ENCODE results near the gene IGFBP6.
A peak's percentile ranks its signal among the peaks of the same experiment; 100 is the strongest.
"Not testable (repeated sequence)": the region's sequence is repeated elsewhere in the genome, so short reads cannot be mapped to it uniquely, and the experiment has no call there.

IGFBP6 gene

DNA sequence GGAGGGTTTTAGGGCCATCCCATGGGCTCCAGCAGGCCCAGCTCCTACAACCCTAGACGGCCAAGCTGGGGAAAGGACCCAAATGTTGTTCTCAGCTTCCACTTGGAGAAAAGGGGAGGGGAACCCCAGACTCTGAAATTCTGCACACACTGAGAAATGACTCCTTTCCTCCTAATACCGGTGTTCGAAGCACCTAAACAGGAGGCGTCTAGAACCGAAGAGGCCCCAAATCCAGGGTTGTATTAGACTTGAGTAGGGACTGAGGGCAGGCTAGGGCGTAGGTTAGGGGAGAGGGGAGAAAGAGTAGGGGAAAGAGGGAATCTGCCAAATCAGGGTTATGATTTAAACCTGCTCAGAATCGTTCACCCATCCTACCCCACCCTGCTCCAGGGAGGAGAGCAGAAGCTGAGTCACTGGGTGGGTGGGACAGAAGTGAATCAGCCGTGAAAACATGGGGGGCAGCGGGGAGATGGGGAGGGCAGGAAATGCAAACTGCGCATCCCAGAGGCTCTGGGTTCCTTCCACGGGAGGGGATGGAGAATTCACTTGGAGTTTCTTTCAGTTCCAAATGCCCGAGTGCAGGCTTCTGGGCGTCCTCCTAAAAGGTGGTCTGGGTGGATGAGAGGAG, 1.0 kb downstream of the IGFBP6 start:
- DNase-seq = no peak

DNA sequence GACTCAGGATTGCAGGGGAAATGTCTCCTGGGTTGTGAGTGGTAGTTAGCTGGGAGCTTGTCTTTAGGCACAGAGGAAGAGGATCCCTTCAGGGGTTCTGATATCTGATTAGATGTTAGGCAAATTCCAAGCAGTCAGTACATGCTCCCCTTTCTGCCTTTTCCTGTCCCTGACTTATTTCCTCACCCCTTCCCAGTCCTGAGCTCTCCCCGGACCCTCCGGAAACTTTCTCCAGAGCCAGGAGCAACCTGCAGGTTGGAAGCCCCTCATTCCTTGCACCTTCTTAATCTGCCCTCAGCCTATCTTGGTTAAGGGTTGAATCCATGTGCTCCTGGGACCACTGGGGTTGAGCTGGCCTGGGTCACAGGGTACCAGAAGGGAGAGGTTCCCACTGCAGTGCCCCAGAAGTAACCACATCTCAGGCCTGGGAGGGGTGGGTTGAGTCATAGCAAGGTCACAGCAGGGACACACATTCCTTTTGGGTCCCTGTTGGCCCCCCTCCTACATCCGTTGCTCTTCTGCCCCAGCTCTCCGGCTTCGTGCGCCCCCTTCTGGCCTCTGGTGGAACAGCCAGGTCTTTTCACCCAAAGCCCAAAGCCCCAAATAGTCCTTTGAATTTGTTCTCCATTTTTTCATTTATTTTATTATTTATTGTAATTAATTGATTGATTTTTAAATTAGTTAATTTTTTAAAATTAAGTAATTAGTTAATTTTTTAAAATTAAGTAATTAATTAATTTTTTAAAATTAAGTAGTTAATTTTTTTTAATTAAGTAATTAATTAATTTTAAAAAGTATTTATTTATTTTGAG, 1.8 kb downstream of the IGFBP6 start:
- DNase-seq = peak; percentile 67

DNA sequence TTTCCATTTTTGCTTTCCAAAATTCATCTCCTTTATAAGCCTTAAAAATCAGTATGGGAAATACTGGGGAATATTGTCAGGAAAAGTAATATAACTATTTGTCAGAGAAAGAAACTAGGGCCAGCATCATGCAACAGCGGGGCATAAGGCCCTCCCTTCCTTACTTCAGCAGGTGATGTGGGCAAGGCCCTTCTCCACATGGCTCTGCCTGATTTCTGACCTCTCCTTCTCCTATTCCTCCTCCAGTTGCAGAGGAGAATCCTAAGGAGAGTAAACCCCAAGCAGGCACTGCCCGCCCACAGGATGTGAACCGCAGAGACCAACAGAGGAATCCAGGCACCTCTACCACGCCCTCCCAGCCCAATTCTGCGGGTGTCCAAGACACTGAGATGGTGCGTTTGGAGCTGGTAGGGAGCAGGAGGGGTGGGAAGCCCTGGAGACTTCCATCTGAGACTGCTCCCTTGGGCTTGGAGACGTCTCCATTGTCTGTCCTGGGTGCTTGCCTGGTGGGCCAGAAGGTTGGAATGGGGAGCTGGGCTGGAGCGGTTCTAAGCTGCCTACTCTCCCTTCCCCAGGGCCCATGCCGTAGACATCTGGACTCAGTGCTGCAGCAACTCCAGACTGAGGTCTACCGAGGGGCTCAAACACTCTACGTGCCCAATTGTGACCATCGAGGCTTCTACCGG, 3.1 kb downstream of the IGFBP6 start:
- DNase-seq = no peak

DNA sequence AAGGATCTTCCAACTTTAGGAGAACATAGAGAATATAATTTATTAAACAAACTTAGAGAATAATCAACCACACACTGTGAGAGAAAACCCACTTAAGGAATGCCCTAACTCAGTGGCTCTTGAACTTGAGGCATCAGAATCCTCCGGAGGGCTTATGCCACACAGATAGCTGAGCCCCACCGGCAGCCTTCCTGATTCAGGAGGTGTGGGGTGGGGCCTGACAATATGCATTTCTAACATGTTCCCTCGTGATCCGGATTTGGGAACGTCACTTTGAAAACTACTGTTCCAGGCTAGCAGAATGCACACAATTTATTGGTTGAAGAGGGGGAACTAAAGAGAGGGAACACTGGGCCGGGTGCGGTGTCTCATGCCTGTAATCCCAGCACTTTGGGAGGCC, 3.8 kb downstream of the IGFBP6 start:
- no peak for DNase-seq

DNA sequence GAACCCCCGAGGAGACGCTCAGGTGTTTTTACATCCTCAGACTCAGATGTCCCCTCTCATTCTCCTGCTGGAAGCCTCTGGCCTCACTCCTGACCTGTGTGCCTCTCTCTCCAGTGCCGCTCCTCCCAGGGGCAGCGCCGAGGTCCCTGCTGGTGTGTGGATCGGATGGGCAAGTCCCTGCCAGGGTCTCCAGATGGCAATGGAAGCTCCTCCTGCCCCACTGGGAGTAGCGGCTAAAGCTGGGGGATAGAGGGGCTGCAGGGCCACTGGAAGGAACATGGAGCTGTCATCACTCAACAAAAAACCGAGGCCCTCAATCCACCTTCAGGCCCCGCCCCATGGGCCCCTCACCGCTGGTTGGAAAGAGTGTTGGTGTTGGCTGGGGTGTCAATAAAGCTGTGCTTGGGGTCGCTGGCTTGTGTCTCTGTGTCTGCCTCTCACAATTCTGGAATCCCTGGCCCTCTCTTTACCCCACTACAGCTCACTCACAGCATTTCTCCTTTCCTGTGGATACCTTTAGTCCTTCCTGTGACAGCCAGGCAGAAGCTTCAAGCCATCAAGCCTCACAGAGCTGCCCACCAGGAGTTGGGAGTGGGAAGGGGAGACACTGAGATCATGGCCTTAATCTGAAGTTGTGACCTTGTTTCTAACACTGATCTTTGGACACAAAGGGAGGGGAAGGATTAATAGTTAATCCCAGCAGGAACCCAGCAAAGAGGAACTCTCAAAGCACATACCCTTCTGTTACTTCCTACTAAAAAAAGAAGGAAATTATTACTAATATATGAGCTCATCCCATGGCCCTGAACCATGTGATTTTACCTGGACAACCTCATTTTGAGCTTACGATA, 4.7 kb downstream of the IGFBP6 start:
- no peak for DNase-seq

DNA sequence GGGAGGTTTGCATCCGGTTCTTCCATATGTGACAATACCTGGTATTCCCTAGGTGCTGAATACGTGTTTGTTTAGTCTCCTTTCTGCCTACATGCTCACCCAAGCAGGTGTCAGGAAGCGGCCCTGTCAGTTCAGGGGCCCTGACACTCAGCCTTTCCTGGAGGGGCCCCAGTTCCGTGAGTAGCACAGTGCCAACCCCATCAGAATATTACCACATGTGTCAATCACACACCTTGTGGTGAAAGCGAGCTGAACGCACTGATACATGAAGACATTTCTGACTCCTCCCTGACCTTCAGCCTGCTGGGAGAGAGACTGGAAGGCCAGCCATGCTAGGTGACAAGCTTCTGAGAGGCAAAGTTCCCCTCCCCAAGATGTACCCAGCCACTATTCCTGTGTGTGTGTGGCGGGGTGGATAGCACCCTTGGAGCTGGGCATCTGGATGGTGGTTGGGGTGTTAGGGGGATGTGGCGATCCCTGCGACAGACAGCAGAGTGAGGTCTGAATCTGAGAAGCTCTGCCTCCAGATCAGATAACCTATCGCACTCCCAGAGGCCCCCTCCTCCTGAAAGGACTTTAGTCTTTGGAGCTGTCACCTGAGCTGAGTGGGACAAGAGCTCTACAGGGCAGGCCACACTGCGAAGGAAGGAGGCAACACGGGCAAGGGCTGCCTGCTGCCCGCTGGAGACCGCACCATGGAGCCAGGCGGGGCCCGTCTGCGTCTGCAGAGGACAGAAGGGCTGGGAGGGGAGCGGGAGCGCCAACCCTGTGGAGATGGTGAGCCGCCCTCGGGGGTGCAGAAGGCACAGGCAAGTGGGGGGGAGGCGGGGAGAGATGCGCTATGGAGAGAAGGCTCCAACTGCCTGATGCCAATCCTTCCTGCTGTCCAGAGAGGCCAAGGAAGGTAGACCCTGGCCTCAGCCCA, 5.7 kb downstream of the IGFBP6 start, which contains the start of gene SOAT2:
Gene SOAT2, plus strand, starts transcription at position 604 of the 925 bp plus-strand sequence. Its CDS starts 92 bp downstream, at position 696.
- no peak for DNase-seq

DNA sequence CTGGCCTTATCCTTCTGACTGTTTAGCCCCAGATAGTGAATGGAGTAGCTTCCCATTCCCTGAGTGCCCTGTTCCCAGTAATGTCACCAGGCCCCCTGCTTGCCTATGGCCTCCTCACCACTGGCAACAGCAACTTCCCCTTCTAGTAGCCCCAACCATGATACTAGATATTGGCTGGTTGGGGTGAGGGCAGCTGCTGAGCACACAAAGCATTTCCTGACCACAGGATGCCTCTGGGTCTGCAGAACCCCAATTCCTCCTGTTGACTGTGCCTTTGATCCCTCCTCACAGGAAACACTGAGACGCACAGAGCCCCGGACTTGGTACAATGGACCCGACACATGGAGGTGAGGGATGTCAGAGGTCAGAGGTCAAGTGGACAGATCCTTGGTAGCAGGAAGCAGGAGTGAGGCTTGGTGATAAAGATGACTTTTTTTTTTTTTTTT, 6.4 kb downstream of the IGFBP6 start:
- no peak for DNase-seq

DNA sequence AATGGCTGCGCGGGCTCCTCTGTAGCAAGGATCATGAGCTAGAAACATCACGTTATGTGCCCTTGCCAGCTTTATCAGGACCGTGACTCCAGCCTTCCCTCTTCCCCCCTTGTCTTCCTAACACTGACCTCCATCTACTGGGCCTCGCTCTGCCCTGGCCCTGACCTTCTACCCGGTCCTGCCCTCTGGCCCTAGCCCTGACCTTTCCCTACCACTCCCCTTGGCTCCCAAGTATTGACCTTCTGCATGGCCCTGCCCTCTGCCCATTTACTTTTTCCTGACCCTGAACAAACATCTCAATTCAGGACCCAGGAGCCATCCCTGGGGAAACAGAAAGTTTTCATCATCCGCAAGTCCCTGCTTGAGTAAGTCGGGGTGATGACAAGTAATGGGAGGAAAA, 7.8 kb downstream of the IGFBP6 start:
- no peak for DNase-seq

DNA sequence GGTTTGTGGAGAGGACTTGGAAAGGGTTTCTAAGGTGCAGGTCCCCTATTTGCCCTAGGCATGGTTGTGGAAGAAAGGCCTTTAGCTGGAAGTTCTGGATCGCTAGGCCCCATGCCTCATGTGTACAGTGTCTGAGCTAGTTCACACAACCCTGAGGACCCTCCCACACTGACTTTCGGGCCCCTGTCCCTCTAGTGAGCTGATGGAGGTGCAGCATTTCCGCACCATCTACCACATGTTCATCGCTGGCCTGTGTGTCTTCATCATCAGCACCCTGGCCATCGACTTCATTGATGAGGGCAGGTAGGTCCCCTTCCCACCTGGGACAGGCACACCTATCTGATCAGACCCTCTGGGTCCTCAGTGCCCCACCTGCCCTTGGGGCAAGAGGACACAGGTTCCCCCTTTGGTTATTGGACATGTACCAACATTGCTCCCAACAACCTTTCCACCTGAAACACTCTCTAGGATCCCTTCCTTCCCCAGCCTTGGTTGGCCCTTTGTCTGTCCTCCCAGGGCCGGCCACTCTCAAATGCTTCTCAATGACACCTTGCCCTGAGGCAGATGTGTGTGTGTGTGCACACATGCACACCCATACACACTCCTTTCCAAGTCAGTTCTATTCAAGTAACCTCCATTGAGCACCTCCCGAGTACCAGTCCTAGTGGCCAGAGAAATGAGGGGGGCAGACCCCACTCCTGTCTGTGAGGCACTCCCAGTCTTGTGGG, 8.4 kb downstream of the IGFBP6 start:
- DNase-seq = no peak

DNA sequence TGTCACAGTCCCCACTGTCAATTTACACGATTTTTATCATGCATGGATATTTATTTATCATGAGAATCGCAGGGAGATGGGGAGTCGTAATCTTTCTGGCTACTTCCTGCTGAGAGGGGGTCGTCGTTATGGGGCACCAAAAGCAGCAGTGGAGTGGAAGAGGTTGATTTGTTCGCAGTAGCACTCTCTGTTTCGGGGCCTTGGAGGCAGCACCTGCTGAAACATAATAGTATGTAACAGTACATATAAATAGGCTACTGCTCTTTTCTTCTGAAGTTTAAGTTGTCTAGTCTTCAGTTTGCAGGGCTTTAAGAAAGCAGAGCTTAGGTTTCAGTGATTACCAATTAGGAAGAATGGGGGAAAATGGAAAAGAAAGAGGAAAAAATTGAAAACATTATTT, 9.7 kb downstream of the IGFBP6 start:
- DNase-seq = no peak

DNA sequence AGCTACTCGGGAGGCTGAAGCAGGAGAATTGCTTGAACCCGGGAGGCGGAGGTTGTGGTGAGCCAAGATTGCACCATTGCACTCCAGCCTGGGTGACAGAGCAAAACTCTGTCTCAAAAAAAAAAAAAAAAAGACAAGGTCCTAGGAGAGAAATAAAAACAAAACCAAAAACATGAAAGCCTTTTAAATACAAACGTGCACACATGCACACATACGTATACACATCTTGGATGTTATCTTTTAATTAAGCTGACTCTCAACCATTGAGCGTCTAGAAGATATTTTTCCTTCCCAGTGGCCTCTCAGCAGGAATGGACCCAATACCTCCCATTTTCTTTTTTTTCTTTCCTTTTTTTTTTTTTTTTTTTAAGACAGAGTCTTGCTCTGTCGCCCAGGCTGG, 15.0 kb downstream of the IGFBP6 start:
- not testable (repeated sequence) for DNase-seq

DNA sequence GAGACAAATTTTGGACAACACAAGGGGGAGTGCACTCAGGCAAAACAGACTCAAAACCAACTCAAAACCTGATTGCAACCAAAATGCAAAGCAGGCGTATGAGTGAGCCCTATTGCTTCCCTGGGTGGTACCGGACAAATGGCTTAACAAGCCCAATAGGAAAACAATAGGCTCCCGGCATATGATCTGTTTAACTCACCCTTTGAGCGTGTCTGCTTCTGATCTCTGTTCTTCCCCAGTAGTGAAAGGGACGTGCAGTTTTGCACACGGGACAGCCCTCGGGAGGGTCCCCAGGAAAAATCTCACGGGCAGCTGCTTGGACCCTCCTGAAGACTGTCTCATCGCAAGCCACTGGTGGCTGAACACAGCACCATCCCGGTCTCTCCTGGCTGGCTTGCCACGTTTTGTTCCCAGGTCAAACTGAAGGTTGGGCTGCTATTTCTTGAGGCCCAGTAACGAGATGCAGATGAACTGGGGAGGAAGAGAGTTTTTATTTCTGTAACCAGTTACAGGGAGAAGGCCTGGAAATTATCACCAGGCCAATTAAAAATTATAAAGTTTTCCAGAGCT, 15.8 kb downstream of the IGFBP6 start:
- DNase-seq = no peak

DNA sequence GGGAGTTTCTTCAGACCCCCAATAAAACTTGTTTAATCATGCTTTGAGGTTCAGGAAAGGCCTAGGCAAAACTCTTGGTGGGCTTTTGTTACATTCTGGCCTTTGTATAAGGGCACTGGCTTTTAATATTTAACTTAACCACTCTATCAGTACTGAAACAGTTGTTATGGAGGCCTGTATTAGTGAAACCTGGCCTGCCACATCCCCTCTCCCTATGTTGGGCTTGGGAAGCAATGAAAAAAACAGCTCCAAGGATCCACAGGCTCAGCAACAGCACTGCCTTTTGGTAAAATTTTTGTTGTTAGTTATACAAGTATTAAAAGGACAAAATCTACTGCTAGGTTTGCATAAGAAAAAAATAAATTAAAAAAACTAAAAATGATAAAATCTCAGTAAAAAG, 16.5 kb downstream of the IGFBP6 start:
- no peak for DNase-seq

DNA sequence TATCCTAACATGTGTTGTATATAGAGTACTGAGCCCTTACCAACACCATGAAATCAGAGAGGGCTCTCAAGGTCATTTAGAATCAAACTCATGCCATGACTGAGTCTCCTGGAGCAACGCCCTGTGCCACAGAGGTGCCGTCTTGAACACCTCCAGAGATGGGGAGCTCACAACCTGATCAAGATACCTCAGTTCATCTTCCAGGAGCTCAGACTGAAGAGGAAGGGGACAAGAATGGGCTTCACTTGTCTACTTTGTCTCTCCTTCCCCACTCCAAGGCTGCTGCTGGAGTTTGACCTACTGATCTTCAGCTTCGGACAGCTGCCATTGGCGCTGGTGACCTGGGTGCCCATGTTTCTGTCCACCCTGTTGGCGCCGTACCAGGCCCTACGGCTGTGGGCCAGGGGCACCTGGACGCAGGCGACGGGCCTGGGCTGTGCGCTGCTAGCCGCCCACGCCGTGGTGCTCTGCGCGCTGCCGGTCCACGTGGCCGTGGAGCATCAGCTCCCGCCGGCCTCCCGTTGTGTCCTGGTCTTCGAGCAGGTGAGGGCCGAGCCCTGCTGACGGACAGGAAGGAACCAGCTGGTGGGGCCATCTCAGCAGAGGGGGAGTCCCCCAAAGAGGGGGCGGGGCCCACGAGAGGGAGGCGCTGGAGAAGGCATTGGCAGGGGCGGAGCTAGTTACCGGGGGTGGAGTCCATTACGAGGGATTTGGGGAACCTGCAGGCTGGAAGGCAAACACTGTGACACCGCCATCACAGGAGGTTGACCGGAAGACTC, 17.8 kb downstream of the IGFBP6 start:
- DNase-seq = no peak

DNA sequence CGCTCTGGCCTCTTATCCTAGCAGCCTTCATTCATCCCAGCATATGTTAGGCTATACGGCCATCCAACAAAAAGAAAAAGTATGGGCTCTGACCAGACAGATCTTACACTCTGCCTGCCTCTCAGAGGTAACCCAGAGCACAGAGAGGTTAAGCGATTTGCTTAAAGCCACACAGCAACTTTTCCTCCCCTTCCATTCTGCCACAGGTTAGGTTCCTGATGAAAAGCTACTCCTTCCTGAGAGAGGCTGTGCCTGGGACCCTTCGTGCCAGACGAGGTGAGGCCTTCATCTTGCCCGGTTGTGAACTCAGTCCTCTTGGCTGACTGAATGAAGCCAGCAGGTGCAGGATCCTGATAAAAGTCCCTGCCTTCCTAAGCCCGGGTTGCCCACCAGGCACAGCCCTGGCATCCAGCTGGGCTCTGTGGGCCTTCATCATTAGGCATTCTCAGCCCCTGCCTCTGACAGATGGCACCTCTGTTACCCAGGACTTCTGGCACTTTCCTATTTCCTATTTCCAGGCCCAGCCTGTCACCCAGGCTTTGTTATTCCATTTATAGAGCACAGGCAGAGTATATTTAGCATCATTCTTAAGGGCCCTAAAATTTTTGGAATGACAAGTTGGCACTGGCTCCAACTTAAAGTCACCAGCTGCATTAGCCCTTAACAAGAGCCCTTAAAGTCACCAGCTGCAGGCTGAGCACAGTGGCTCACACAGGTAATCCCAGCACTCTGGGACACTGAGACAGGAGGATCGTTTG, 18.6 kb downstream of the IGFBP6 start:
- DNase-seq = no peak

DNA sequence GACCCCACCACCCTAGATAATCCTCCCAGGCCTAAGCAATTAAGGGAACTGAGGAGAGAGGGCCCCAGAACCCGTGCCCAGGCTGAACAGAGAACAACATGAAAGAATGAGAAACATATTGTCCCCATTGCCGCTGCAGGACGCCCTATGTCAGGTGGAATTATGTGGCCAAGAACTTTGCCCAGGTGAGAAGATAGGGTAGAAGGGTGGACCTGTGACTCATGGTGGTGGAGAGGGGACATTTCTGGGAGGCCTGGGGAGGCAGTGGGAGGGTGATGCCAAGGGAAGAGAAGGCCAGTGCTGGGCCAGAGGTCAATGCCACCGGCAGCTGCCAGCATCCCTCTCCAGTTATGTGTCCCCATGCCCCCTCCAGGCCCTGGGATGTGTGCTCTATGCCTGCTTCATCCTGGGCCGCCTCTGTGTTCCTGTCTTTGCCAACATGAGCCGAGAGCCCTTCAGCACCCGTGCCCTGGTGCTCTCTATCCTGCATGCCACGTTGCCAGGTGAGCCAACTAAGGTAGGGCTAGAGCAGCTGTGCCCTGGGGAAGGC, 21.4 kb downstream of the IGFBP6 start:
- no peak for DNase-seq

DNA sequence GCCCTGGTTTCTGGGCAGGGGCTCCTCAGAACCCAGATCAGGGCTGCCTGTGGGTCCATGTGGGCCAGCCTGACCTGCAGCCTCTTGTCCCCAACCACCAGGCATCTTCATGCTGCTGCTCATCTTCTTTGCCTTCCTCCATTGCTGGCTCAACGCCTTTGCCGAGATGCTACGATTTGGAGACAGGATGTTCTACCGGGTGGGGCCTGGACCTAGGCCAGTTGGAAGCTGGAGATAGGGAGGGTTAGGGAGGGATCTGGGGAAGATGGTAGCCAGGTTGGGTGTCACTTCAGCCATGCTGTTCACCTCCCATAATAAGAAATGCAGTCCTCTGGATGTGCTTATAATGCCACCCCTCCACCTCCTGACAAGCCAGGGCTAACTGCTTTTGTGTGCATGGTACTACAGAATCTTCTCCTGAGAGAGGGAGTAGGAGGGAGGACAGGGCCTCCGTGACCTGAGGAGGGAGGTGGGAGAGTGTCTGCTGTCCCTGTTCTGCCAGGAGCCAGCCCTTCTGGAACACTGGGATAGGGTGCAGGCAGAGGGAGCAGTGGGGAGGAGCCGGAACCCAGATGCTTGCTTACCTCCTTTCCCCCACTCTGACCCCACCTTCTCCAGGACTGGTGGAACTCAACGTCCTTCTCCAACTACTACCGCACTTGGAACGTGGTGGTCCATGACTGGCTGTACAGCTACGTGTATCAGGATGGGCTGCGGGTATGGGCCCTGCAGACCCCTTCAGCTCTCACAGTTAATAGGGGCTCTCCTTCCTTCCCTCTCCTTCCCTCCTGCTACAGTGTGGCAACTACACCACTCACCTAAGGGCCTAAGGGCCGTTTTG, 23.4 kb downstream of the IGFBP6 start:
- DNase-seq = no peak

All from GOT3 (cell line).